HG03064 (cell line): Measurements from ENCODE around the gene FAIM2.

Source experiments
- ATAC-seq: cut with Tn5 transposase; IDR thresholded peaks from one replicate; pipeline ENCODE4 v1.9.1; 2021; ENCODE audit warnings: low read depth; ENCODE audit not compliant: unreplicated experiment

FAIM2 gene

DNA sequence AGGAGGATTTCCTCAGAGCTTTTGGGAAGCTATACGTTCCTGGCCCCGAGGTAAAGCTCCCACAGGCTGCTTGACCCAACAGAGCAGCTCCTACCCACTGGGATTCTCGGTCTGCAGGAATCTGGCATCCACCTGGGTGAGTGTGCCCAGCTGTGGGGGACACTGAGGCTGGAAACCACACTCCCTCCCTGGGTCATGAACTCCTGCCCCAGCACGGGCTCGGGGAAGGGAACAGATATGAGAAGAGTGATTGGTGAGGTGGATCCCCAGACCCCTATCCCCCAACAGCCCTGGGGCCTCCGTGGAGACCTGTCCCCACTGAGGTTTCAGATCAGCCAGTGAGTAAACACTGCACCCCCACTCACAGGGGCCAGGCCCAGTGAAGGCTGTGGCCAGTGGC is 3.3 kb downstream of the FAIM2 start:
- ATAC-seq: no peak

DNA sequence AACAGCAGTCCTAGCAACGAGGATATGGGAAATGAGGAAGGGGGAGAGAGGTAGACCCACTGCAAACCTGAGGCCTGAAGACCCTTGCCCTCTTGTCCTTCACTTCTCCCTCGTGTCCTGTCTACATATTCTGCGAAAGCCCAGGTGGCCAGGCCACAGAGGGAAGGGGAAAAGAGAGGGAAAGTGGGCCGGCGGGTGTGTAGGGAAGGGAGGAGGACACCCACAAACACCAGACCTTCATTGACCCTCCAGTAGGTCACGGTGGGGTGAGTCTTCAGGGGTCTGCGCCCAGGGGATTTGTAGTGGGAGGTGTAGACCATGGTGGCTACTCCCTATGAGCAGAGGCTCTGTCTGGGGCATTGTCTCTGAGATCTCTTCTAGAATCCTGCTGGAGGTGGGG is 3.8 kb downstream of the FAIM2 start:
- no peak for ATAC-seq

DNA sequence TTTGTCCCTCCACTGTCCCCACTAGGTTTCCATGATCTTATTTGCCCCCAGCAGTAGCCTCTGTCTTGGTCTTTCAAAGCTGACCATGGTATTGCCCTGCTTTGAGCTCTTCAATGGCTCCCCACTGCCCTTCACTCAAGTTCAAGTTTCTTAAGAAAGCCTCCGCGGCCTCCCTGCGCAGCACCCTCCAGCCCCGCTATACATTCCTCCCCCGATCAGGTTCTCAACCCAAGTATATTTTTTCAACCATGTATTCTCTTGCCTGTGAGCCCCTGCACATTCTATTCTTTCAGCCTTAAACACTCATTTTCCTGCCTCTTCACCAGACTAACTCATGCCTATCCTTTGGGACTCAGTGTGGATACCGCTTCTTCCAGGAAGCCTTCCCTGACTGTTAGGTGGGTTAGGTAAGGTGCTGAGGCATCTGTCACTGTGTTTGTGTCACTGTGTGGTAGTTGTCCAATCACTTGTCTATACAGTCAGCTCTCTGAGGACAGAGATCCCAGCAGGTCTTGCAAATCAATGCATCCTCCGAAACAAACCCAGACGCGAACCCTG is 4.3 kb downstream of the FAIM2 start:
- ATAC-seq: no peak

DNA sequence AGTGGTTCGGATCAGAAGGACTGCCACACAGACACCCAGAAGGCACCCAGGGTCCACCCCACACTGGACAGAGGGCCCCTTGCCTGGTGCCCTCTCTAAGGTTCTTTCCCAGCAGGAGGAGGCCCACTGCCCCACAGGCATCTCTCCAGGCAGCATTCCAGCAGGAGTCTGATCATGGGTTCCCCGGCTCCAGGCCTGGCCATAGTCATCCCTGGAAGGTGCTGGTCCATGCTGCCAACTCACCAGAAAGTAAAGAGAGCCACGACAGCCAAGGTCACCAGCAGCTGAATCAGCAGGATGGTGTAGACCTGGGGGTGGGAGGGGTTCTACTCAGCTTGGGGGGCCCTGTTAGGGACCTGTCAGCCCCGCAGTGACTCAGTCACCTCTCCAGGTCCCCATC is 6.4 kb downstream of the FAIM2 start:
- ATAC-seq: no peak

DNA sequence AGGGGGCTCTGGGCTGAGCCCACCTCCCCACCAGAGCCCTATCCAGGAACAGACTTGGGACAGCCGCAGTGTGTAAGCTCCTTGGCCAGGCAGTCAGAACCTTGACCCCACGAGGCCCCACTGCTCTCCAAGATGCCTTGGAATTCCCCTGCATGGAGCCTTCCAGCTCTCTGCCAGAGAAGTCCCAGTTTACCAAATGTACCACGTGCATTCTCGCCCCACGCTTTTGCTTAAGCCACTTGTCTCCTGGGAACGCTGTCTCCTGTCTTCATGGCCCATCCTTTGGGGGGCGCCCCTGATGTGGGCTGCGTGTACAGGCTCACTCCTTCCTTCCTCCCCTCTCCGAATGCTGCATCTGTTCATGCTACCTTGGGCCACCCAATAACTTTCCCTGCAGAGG is 7.9 kb downstream of the FAIM2 start:
- ATAC-seq: no peak

DNA sequence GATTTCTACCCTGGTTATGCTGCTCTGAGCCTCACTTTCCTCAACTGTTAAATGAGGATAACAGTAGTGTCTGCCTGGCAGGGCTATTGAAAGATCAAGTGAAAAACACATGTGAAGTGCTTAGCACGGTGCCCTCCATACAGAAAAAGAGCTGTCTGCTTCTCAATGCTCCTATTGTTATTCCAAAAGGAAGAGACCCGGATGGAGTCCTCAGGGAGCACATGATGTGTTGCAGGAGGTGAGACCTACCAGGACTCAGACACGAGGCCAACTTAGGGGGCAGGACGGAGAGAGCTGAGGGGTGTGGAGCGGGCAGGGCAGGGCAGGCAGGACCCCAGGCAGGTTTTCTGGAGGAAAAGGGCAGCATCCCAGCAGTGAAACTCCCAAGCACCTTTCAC is 8.9 kb downstream of the FAIM2 start:
- ATAC-seq: no peak

DNA sequence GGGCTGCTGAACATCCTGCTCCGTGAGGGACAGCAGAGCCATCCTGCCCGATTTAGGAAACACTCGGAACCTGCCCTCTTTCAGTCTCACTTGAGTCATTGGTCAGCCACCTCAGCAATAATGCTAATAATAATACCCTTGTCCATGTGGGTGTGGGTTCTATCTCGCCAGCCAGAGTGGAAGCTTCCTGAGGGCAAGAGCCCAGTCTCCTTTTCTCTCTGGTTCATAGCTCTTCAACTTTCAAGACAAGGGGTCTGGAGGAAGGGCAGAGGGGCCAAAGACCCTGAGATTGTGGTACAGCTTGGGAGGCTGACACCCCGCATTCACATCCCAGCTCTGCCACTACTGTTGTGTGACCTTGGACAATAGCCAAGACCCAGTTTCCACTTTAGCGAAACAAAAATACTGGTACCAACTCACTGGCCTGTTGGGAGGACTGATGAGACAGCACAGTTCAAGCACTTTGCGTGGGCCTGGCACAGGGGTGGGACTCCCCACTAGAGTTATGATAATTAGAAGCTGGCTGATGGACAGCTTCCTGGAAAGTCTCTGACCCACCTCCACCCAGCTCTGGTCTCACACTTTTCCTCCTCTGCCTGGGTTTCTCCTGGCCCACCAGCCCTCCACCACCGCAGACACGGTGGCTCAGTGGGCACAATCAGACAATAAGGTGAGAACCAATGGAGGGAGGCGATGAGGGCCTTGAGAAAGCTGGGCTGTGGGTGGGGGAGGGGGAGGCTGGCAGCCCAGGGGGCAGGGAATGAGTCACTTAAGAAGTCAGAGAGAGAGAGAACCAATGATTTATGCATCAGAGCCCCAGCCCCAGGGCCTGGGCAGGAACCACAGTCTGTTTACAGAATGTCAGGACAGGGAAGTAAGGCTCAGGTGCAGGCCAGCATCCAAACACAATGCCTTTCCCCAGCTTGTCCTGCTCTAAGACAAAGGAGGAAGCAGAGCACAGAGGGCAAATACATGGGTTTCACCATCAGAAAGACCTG is 9.6 kb downstream of the FAIM2 start:
- ATAC-seq: no peak

DNA sequence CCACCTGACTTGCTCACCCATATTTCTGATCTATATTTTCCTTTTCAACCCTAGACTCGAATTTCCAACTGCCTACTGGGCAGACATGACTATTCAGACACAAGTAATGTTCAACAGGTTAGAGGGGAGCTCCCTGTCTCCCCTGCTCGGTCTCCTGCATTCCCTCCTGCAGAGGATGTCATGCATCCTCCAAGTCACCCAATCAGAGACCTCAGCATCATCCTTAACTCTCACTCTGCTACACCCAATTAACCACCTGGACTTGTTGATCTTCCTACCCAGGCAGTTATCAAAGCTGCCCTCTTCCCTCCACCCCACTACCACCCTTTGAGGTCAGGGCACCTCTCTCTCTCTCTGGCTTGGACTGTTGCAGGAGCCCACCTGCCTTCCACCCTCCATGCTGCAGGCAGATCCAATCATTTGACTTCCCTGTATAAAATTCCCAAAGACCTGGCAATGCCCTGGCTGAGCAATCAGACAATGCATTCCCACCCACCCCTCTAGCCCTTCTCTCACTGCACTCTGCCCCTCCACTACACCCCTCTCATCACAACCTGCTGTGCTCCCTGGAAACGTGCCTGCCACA is 10.9 kb downstream of the FAIM2 start:
- no peak for ATAC-seq

DNA sequence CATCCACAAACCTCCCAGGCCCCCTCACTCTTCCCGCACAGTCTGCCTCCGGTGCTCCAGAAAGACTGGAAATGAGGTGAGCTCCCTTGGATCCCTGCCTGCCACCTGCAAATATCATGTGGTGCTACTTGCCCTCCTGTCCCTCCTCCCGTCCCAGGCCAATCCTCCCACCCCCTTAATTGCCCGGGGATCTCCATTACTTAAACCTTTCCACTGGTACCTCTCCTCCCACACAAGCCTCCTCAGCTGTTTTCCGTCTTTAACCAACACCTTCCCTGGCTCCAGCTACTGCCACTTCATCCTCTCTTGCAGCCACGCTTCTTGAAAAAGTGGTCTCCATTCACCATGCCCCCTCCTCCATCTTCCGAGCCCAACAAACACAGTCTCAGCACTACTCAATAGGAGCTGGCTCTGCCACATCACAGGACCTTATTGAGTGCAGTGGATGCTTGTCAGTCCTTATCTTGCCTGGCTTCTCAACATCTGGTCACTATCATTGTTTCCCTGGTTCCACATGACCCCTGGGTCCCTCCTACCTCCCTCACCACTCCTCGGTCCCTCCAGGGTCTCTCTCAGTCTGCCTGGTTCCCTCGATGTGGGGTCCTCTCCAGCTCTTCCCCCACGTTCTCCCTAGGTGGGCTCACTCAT is 11.5 kb downstream of the FAIM2 start:
- ATAC-seq: no peak

DNA sequence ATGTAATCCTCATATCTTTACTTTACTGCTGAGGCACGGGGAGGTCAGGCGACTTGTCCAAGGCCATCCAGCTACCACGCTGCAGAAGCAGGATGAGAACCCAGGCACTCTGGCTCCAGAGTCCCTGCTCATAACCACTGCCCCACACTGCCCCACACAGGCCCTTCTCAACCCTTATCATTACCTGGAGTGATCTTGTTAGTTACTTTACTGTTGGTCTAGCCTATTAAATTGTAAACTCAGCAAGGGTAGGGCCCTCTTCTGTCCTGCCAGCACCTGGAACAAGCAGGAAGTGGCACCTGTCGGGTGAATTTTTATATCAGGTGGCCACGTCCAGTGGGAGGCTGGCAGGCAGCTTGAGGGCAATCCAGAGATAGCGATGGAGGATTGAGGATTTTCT is 12.2 kb downstream of the FAIM2 start:
- no peak for ATAC-seq

DNA sequence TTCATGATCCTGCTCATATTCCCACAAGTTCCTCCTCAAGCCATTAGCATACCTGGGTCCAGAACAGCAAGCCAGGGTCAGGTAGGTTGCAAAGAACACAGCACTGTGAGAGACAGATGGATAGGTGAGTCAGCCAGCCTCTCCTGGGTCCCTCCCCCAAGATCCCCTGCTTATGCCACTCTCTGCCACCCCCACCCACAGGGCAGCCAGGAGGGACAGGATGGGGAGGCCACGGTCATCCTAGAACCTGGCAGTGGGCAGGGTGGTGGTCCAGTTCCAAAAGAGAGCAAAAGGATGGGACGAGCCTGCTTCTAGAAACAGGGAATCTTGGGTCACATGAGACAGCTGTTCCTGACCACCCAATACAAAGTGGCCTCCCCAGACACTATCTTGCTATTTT is 12.7 kb downstream of the FAIM2 start:
- ATAC-seq: no peak

DNA sequence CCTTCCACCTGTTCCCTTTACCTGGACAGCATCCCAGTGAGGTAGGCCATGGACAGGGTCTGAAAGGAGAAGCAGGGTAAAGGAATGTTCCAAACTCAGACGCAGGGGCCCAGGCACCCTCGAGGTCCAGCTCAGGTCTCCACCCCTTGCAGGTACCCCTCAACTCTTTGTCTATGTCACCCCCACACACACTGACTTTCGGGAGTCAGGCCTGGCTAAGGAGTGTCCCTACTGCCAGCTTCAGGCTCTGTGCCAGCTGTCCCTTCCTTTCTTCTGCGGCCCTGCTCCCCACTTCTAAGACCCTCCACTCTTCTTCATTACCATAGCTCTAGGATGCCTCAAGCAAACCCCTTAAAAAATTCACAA is 13.6 kb downstream of the FAIM2 start:
- ATAC-seq: no peak

DNA sequence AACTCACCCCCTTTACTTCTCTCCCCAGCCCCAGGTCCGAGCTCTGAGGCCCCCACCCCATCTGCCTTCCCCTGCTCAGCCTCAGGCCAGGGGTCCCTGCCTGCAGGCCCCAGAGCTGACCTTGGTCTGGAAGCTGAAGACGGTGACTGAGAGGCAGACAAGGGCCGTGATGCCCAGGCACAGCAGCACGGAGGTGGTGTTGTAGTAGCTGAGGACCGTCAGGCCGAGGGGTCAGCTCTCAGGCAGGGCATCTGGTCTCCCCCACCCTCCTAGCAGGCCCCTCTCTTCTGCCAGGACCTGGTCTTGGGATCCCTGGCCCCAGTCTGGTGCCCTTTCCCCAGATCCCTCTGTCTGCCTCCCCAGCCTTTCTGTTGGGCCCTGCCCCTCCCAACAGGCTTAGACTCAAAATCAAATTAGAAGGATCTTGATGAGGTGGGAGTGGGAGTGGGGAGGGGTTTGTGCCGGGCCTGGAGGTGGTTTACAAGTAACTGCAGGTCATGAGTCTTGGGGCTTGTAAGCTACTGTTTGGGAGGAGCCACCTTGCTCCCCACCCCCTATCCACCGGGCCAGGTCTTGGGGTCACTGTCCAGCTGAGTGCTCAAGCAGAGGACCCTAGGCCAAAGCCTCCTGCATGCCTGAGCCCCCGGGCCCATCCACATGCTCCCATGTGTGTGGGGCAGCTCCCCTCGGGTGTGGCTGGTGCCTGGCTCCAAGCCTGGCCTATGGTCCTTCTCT is 14.2 kb downstream of the FAIM2 start:
- ATAC-seq: no peak

DNA sequence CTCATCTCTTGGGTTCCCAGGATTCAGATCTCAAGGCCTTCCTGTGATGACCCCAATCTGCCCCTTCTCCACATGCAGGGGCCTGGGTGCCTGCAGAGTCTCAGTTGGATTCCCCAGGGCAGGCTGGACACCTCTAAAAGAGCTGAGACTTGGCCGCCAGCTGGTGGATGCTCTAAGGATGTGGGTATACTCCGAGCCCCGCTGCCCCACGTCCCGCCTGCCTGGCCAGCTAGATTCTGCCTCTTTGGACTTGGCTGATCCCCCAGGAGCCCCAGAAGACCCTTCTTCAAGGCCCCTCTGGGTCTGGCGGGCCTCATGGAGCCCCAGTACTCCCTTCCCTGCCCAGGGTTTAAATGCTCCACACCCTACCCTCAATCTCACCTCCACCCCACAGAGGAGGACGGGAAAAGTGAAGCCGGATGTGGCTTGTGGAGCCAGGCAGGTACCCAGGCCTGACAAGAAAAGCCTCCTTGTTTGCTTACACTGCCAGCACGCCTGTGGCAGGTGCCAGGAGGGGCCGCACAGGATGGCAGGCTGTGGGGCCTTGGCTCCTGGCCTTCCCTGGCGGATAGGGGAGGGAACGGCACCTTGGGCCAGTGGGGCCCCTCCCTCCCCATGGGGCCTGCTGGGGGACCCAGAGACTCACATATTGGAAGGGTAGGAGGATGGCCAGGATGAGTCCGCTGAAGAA is 15.1 kb downstream of the FAIM2 start:
- no peak for ATAC-seq

DNA sequence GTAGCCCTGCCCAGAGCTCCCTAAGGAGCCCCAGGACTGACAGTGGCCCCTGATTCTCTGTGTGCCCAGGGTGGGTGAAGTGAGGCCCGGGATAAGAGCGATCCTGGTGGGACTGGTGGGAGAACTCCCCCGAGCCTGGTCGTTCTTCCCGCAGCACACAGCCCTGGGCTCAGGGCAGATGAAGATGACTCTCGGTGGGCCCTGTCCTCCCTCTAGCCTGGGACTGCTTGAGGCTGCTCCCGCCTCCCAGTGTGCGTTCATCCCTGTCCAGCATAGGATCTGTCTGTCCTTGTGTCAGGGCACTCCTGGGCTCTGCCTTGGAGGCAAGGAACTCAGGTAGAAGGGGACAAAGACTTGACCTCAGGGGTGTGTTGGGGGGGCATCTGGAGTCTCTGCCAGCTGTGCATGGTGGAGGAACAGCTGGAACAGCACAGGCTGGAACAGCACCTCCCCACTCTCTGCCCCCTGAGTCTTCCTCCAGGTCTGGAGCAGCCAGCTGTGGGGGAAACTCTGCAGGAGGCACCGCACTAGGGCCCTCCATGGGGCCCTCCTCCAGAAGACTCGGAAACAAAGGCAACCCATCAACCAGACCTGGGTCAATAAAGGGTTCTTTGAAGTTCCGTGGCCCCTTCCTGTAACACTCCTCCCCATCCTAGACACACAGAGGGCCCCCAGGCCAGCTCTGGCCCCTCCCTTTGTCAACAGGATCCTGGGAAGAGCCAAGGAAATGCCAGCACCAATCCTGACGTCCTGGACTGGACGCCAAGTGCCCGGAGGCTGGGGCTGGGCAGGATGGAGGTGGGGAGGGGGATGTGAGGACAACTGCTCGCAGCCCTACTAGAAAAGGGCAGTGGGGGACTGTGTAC is 15.9 kb downstream of the FAIM2 start:
- ATAC-seq: no peak

DNA sequence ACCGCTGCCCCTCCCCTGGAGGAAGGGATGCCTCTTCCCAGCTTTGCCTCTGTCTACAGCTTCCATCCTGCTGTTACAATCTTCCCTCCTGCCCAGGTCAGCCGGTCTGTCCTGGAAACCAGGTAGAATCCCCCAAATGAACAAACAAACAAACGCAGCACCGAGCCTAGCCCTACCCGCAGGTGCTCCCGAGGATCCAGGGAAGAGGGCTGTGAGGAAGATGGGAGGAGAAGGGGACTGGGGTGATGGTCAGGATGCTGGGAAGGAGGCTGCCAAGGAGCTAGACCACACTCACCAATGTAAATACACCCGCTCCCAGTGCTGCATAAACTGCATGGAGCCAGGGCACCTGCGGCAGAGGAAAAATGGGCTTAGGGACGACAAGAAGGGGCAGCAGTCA is 16.6 kb downstream of the FAIM2 start:
- no peak for ATAC-seq

DNA sequence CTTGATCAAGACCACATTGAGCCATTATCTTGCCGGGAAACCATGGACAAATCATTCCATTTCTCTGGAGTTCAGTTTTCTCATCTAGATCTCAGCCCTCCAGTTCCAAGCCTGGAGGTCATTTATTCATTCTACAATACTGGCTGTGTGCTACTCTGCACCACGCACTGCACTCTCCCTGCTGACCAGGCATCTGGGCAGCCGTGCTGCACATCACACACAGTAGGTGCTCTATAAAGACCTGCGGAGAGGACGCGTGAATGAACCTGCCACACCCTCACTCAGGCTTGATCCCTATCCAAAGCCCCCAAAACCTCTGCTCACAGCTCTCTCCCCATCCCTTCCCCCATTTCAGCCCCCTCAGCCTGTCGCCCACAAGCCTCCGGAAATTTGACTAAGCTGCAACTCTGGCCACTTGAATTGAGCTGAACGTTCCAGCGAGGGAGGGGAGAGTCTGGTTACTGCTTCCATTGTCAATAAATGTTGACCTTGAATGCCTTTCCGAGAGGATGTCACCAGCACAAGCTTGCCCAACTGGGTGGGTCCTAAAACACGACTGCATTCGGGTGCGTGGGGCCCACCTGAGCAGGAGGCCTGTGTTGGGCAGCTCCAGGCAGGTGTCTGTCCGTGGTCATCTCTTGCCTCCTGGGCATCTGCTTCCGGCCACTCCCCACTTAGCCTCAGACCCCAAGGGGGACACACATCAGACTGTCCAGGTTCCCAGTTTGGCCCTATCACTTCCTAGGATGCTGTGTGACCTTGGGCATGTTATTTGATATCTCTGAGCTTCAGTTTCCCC is 17.8 kb downstream of the FAIM2 start:
- ATAC-seq: no peak

DNA sequence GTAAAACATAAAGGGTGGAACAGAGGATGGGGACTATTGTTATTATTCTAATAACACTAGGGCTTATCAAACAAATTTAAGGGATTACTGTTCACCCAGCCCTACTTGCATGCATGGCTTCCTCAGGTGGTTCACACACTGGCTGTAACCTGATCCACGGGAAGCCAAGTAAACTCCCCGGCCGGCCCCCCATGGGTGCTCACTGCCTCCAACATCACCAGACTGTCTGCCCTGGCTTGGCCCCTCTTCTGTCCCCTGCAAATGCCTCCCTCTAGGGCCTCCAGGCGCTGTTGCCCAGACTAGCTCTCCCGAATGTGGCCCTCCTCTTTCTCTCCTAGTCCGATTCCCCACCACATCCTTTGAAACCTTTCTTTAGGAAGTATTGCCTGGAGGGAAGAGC is 18.6 kb downstream of the FAIM2 start:
- no peak for ATAC-seq
